ENCODE results near the gene AKR1C3. TPM values are rescaled to one million over a fixed set of nuclear protein-coding genes. Genes with fewer than 3 reads are reported as not detected.

Gene AKR1C3
- total and polyA plus RNA-seq, 2 experiments from 2014 or later: 6.9 to 9.1 TPM

- Histone ChIP-seq H3K4me3 (no peak overlapping the region), H3F3A (replicated peaks; ENCODE audit: low read depth) (no peaks in the 10 kb centered on the region), H3K4me1 (ENCODE audit: insufficient read depth) (no peaks in the 10 kb centered on the region), H2AFZ (no peak overlapping the region), H3K4me2 (no peak overlapping the region), H3K9me2 (ENCODE audit: insufficient read depth) (no peaks in the 10 kb centered on the region), H3K27me3 (ENCODE audit: insufficient read depth) (no peaks in the 10 kb centered on the region), H4K20me1 (replicated peaks; ENCODE audit: insufficient read depth) (no peaks in the 10 kb centered on the region), H3K27ac (ENCODE audit: low read depth) (no peak overlapping the region), H3K79me2 (replicated peaks; ENCODE audit: insufficient read depth) (no peaks in the 10 kb centered on the region), H3K36me3 (ENCODE audit: insufficient read depth) (no peaks in the 10 kb centered on the region)
- ATAC-seq (no peak), DNase-seq (ENCODE audit: low spot score) (no peak)
- no peaks in the 10 kb centered on the region for H3K36me3 Mint-ChIP-seq (ENCODE audit: low read depth)
- TF ChIP-seq EZH2phosphoT487 (IDR thresholded peaks at IDR 0.05; ENCODE audit: unreplicated experiment) (no peak), ZNF331 (CRISPR knock-in tag; IDR thresholded peaks at IDR 0.05; ENCODE audit: low read depth) (no peak), REST (IDR thresholded peaks at IDR 0.05; ENCODE audit: unreplicated experiment) (no peak), STAT1 (IDR thresholded peaks at IDR 0.05; ENCODE audit: unreplicated experiment) (no peak), ETS1 (IDR thresholded peaks at IDR 0.05) (no peak), JUNB (IDR thresholded peaks at IDR 0.05; ENCODE audit: unreplicated experiment) (no peak), CREB1 (CRISPR knock-in tag; IDR thresholded peaks at IDR 0.05; ENCODE audit: low read depth) (no peak), NANOG (IDR thresholded peaks at IDR 0.05; ENCODE audit: borderline replicate concordance) (no peak), POLR2AphosphoS5 (IDR thresholded peaks at IDR 0.05; ENCODE audit: low read depth) (no peak), EZH2 (IDR thresholded peaks at IDR 0.05; ENCODE audit: low read depth, unreplicated experiment) (no peak), ZNF462 (CRISPR knock-in tag; IDR thresholded peaks at IDR 0.05) (no peak), ZNF114 (CRISPR knock-in tag; IDR thresholded peaks at IDR 0.05) (no peak), CTCF (conservative IDR thresholded peaks at IDR 0.05; ENCODE audit: low read depth in 2 of 2) (no peak)
- H3K9me3 Mint-ChIP-seq: no peaks in the 10 kb centered on the region
- no peaks in the 10 kb centered on the region for H3K27me3 Mint-ChIP-seq (ENCODE audit: insufficient read depth, low read depth, poor library complexity)
- H3K4me3 Mint-ChIP-seq: no peak overlapping the region
- peaks cover 6% of the 10 kb centered on the region; the same call in 2 of the 3 replicates for H3K4me1 Mint-ChIP-seq
- no peak overlapping the region; the same call in 1 of the 2 replicates for H3K27ac Mint-ChIP-seq
These were observed 15.6 kb upstream of the AKR1C3 start for GRCh38 chr10:5078547-5079180.

Data from GM23338 (cell line).